Measurements from ENCODE around the gene PERP.

Gene PERP

GRCh38 chr6:138110229-138110628 lies 3.0 kb upstream of the PERP start:
- no peak for ATAC-seq

GRCh38 chr6:138109042-138109997 lies 2.1 kb upstream of the PERP start:
- peak; percentile 66 for ATAC-seq

More at GRCh38 chr6:138110229-138110628, 3.0 kb upstream of the PERP start:
- no peak for TF ChIP-seq CSRNP3 (CRISPR knock-in tag; IDR thresholded peaks at IDR 0.05)

GRCh38 chr6:138107752-138108592 lies 753 bp upstream of the PERP start:
- no peak for ATAC-seq
- TF ChIP-seq ZNF8 (CRISPR knock-in tag; IDR thresholded peaks at IDR 0.05) (no peak), RARB (CRISPR knock-in tag; IDR thresholded peaks at IDR 0.05) (no peak), PPARA (CRISPR knock-in tag; IDR thresholded peaks at IDR 0.05; ENCODE audit: borderline replicate concordance) (no peak), SNAI2 (CRISPR knock-in tag; IDR thresholded peaks at IDR 0.05) (no peak), ZC3H10 (CRISPR knock-in tag; IDR thresholded peaks at IDR 0.05) (no peak), GLIS3 (CRISPR knock-in tag; IDR thresholded peaks at IDR 0.05) (no peak), TCF4 (CRISPR knock-in tag; IDR thresholded peaks at IDR 0.05; ENCODE audit: borderline replicate concordance) (no peak), PATZ1 (CRISPR knock-in tag; IDR thresholded peaks at IDR 0.05; ENCODE audit: borderline replicate concordance) (no peak), ZFP3 (CRISPR knock-in tag; IDR thresholded peaks at IDR 0.05) (no peak)

More at GRCh38 chr6:138109042-138109997, 2.1 kb upstream of the PERP start:
- TF ChIP-seq GLIS3 (CRISPR knock-in tag; IDR thresholded peaks at IDR 0.05) (no peak), TSHZ2 (CRISPR knock-in tag; IDR thresholded peaks at IDR 0.05) (no peak), CSDC2 (CRISPR knock-in tag; IDR thresholded peaks at IDR 0.05) (no peak), ZNF565 (CRISPR knock-in tag; conservative IDR thresholded peaks at IDR 0.05; ENCODE audit: low read depth) (no peak), ZNF8 (CRISPR knock-in tag; IDR thresholded peaks at IDR 0.05) (no peak), TCF4 (CRISPR knock-in tag; IDR thresholded peaks at IDR 0.05; ENCODE audit: borderline replicate concordance) (no peak), ISL1 (CRISPR knock-in tag; IDR thresholded peaks at IDR 0.05) (no peak), PPARA (CRISPR knock-in tag; IDR thresholded peaks at IDR 0.05; ENCODE audit: borderline replicate concordance) (no peak), ZFP30 (CRISPR knock-in tag; IDR thresholded peaks at IDR 0.05) (no peak), RARB (CRISPR knock-in tag; IDR thresholded peaks at IDR 0.05) (no peak), CSRNP3 (CRISPR knock-in tag; IDR thresholded peaks at IDR 0.05) (no peak), PATZ1 (CRISPR knock-in tag; IDR thresholded peaks at IDR 0.05; ENCODE audit: borderline replicate concordance) (no peak), TOX (CRISPR knock-in tag; IDR thresholded peaks at IDR 0.05; ENCODE audit: borderline replicate concordance) (no peak), SNAI2 (CRISPR knock-in tag; IDR thresholded peaks at IDR 0.05) (no peak), ESRRG (CRISPR knock-in tag; IDR thresholded peaks at IDR 0.05) (no peak)

All from SK-N-SH treated with all-trans-retinoic acid at 6 μM for 48 hours (cell line).